ENCODE results near the gene ITK.
A peak's percentile ranks its signal among the peaks of the same experiment; 100 is the strongest.

ITK gene

DNA sequence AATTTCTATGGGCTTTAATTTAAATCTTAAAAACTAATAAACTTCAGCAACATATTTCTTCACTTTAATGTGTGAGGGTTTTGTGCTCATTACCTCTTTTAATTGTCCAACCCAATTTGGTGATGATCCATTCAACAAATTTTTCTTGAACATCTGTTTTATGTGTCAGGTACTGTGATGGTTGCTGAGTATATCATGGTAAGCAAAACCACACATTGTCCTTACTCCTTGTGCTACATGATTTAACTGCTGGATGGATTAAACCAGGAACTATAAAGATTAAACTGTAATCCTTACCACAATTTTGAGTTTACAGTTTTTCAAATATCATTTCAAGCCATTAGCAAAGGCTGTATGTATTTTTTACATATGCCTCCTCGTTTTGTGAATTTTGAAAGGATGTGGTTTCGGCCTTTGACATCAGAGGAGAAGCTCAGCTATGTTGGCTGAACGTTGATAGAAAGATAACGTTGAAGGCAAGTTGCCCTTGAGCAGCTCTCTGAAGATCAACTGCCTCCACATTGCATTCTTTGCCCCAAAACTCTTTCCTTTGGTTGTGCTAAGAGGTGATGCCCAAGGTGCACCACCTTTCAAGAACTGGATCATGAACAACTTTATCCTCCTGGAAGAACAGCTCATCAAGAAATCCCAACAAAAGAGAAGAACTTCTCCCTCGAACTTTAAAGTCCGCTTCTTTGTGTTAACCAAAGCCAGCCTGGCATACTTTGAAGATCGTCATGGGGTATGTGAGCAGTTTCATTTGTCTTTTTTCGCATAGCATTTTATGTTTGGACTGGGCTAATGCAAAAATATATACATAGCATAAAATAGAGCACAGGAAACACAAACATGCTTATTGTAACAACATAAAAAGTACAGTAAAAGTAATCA, at the start of gene ITK:
Gene ITK, plus strand, starts transcription at position 467 of the 891 bp plus-strand sequence. Its CDS starts 138 bp downstream, at position 605.
- DNase-seq, result no peak

DNA sequence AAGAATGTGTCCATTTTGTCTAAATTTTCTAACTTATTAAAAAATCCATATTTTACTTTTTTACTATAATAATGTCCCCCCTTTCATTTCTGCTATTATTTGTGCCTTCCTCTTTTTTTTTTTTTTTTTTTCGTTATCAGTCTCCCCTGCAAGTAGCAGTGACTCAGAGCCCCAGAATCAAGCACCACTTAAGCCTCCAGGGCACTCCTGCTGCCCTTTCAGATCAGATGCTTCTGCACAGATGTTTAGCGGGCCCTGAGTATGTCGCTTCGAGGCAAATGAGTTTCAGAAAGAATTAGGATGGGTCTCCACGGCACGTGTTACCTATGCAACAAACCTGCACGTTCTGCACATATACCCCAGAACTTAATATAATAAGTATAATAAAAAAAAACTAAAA, 49.7 kb upstream of the ITK start:
- DNase-seq, result no peak

DNA sequence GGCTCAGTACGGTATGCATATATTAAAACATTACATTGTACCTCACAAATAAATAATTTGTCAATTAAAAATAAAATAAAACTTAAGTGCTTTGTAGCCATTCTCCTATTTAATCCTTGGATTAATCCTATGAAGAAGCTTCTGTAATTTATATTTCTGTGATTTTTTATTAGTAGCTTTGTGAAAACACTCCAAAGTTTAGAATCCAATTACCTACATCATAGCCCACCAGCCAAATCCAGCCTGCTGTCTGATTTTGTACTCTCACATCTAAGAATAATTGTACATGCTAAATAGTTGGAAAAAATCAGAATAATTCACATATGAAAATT, 48.4 kb upstream of the ITK start:
- no peak for DNase-seq

DNA sequence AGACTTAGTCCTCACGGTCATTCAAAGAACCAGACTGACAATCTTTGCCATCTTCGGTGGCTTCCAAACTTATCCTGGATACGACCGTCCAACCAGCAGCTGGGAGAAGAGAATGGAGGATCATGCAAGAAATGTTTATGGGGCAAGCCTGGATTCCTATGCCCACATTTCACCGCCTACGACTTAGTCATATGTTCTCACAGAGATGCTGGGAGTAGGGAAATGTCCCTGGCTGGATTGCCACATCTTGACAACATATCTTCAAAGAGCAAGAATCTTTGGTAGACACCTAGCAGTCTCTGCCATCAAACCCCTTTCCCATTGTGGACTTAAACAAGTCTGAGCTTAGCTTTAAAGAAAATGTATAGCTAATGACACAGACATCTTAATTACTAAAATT, 42.9 kb upstream of the ITK start:
- no peak for DNase-seq

DNA sequence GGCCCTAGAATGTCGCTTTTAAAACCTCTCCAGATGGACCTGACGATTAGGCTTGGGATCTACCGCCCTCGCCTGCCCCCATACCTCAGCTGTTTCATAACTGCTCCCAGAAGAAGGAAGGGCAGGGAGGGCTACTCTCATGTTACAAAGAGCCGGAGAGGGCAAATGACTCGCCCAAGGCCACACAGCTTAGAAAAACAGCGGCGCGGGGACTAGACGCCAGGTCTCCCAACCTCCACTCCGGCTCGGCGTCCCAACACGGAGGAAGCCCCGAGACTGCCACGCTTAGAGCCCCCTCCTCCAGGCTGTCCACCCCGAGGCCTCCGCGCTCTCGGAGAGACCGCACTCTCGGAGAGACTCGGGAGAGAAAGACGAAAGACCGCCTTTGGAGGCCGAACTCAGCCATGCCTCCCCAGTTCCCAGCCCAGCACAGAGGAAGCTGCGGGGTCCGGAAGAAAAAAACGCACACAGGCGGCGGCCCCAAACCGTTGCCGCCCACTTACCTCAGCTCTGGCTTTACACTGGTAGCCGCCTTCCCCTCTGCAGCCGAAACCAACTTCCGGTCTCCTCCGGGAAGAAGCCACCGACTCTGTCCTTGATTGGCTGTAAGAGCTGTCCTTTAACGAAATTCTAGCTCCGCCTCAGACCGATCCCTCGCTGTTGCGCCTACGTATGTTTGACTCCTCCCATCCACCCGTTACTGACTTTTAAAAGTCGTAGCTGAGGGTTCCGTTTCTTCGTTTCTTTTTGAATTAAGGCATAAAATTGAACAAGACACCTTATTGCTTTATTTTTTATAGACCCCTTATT, 38.1 kb upstream of the ITK start, which contains the start of gene MED7:
Gene MED7, minus strand, starts transcription at position 549 of the 810 bp plus-strand sequence. CDS start 3,434 bp downstream, outside the sequence.
- DNase-seq, result peak; percentile 98

DNA sequence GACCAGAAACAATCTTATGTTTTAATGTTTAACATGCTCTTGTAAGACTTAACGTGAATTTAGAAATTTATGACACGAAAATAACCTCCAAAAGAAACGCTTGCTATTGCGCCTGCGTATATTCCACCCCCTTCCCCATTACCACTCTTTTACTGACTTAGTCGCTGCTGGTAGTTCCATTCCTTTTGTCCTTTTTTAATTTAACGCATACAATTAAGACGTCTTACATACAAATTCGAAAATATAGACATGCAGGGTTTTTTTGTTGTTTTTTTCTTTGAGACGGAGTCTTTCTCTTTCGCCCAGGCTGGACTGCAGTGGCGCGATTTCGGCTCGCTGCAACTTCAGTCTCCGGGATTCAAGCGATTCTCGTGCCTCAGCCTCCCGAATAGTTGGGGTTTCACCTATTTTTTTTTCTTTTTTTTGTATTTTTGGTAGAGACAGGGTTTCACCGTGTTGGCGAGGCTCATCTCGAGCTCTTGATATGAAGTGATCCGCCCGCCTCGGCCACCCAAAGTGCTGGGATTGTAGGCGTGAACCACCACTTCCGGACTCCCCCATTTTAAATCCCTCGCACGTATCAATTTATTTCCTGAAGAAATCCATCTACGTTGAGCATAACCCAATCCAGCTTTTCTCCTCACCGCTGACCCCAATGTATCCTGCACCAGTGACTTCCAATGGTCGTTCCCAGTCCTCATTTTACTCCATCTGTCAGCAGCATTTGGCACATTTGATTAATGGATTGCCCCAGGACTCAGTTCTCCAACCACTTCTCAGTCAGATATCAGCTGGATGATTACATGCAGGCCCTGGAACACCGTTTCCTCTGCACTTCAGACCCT, 37.3 kb upstream of the ITK start:
- DNase-seq, result peak; percentile 71

DNA sequence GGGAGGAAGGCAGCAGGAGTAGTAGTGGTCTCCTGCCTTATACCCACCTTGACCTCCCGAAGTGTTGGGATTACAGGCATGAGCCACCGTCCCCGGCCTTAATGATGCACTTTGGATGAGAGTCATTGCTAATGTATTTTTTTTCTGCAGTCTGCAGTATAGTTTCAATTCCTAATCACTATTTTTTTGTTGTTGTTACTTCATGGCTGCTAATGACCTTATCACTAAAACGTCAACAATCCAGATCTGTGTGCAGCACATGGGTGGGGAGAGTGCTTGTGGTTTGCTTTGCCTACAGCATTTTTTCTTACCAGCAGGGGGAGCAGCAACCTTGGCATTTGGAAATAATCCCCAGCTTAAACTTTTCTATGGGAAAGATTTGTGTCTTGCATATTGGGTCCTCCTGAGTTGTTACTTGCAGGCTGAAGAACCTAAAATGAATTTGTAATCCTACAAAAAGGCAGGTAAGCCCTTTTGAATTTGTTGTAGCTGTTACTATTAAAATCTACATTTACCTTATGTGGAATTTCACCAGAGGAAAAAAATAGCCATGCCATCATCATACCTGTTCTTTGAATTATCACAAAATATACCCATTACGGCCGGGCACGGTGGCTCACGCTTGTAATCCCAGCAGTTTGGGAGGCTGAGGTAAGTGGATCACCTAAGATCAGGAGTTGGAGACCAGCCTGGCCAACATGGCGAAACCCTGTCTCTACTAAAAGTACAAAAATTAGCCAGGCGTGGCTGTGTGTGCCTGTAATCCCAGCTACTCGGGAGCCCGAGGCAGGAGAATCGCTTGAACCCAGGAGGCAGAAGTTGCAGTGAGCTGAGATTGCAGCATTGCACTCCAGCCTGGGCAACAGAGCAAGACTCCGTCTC, 31.7 kb upstream of the ITK start:
- DNase-seq, result peak; percentile 70

DNA sequence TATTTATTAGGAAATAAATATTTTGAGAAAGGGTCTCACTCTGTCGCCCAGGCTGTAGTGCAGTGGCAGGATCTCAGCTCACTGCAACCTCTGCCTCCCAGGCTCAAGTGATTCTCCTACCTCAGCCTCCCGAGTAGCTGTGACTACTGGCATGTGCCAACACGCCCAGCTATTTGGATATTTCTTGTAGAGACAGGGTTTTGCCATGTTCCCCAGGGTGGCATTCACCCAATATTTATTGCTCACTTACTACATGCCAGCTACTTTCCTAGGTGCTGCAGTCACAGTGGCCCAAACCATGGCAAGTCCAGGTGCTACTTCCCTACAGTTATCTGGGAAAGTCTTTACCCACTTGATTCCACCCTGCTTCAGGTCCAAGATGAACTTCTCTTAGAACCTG, 29.6 kb upstream of the ITK start:
- no peak for DNase-seq

DNA sequence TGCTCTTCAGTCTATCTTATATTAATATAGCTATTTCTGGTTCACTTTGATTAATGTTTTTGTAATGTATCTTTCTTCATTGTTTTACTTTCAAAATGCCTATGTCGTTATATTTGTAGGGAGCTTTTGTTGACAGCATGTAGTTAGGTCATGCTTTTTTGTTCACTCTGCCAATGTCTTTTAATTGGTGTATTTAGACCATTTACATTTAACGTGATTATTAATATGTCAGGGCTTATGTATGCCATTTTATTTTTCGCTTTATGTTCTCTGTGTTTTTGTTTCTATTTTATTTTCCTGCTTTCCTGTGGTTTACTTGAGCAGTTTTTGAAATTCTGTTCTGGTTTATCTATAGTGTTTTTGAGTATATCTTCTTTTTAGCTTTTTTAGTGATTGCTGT, 25.3 kb upstream of the ITK start:
- no peak for DNase-seq

DNA sequence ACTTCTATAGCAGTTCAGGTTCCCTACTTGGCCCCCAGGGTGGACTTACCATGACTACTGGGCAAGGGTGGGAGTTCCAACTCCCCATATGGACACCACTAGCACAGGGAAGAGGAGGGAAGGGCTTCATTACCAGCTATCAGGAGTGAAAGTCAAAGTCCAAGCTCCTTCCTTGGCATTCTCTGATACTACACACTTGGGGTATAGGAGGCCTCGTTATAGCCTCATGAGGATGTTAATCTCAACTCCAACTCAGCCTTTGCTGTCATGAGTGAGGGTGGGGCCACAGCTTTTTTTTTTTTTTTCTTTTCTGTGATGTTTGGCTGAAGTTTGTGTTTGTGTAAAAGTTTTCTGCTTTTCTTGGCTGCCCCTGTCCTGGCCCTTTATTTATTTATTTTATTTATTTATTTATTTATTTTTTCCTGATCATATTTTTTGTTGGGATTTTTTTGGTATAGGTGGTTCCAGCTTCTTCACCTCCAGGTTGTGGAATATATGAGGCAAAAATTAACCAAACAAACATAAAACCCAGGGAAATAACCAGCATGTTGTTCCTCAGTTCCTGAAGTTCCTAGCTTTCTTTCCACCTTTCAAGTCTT, 23.2 kb upstream of the ITK start:
- no peak for DNase-seq

DNA sequence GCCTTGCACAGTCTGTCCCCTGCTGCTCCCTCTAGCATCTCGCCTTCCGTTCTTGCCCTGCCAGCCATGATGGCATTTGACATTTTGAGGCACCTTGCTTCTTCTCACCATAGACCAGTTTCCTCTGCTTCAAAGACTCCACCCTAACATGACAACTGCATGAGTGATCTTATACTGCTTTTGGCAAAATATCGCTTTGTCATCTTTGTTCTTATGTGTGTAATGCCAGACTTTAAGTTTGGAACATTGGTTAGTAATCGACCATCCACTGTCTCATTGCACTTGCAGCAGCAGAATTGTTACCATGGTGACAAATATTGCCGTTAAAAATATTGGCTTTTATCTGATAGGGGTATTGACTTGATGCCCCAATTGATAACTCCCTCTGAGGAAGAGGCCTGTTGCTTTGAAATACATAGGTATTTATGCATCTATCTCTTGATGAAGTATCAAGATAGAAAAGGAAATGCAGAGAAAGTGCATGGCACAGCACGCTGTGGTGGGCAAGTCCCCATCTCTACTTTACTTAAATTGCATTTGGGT, 21.4 kb upstream of the ITK start:
- DNase-seq, result no peak

DNA sequence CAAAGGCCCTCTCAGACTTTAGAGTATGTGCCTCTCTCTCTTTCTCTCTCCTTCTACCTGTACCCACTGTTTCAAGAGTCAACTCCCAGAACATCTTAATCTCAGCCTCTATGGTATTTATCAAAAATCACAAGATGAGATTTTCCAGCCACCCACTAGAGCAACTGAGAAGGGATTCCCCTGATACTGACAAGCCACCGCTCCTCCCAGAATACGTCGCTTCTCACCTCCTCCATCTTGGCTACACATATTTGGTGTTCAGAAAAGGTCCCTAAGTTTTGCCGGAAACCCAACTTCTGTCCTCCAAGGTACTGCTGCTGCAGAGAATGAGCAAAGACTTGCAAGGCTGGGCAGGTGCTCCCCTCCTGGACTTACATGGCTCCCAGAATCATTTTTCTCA, 20.6 kb upstream of the ITK start:
- DNase-seq, result no peak

DNA sequence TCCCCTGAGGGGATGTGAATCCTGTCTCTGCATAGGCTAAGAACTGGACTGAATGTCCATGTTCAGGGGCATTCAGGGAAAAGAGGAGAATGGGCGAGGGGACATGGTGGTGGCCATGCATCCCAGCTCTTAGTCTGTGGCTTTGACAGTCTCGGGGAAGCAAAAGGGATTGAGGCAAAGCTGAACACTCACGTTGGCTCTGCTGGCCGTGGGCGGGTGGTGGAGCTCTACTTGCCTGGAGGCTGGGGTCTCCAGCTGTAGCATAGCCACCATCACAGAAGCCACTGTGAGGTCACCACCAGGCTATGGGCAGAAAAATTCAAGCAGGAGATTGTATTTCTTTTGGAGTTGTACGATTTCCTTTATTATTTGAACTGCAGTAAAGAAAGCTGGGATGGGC, 18.6 kb upstream of the ITK start:
- DNase-seq, result no peak

DNA sequence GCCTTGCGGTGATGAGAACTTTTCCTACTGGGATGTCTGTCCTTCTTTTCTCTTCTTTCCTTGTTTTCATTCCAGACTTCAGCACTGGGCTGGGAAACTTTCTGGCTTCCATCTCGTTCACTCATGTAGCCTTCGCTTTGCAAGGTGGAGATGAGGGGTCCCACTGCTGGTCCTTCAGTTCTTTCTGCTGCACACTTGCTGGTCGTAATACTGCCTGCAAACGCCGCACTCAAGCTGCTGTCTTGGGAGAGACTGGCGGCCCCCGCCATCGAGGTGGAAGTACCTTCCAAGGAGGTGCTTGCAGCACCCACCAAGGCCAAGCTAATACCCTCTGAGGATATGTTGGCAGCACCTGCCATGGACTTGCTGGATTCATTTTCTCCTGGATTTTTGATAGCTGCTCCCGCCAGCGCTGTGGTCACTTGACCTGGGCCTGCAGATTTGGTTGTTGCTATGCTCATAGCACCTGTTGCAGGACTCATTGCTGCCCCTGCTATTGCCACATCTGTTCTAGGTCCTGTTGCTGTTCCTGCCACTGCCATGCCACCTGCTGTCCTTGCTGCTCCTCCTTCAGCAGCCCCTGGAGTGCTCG, 17.6 kb upstream of the ITK start:
- no peak for DNase-seq

DNA sequence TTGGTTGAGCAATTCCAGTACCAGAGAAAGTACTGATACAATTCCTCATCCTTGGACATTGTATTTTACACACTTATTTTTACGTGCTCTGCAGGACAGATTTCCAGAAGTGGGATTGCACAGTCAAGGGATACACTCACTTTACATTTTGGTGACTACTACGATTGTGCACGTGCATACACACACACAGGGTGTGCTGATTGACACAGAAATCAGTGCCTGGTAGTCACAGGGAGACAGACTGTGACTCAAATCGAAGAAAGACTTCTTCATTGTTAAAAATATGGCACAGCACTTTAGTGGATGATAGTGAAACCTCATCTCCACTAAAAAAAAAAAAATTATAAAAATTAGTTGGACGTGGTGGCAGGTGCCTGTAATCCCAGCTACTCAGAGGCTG, 16.1 kb upstream of the ITK start:
- DNase-seq, result no peak

DNA sequence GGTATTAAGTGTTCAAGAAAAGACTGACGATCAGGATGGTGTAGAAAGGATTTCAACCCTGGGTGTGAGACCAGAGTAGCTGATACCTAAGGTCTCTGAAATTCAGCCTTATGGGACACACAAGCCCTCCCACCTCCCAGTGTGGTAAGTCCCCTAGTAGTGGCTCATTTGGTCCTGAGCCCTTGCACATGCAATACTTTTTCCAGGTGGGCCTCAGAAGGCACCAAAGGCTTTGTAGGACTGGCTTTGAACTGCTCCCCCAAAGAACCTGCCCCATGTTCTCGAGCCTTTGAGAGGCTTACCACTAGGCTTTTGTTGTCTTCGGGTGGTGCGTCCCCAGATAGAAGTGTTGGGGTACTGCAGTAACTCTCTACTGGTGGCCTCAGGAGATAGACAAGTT, 15.4 kb upstream of the ITK start:
- DNase-seq, result no peak

DNA sequence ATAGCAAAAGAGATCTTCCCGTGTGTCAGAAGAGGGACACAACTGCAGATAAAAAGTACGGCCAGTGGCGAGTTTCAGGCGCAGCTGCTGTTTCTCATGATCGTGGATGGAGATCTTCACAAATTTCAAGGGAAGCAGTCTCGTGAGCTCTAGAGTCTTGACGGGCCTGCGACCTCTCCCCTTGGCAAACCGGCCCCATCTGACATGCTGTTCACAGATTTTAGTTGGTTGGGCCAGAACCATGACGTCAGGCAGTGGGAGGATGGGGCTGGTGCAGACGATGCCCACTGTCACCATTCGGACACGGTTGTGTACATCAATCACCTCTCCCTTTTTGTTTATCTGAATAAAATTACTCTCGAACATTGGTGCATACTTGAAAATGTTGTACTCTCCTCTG, 15.0 kb upstream of the ITK start:
- no peak for DNase-seq

DNA sequence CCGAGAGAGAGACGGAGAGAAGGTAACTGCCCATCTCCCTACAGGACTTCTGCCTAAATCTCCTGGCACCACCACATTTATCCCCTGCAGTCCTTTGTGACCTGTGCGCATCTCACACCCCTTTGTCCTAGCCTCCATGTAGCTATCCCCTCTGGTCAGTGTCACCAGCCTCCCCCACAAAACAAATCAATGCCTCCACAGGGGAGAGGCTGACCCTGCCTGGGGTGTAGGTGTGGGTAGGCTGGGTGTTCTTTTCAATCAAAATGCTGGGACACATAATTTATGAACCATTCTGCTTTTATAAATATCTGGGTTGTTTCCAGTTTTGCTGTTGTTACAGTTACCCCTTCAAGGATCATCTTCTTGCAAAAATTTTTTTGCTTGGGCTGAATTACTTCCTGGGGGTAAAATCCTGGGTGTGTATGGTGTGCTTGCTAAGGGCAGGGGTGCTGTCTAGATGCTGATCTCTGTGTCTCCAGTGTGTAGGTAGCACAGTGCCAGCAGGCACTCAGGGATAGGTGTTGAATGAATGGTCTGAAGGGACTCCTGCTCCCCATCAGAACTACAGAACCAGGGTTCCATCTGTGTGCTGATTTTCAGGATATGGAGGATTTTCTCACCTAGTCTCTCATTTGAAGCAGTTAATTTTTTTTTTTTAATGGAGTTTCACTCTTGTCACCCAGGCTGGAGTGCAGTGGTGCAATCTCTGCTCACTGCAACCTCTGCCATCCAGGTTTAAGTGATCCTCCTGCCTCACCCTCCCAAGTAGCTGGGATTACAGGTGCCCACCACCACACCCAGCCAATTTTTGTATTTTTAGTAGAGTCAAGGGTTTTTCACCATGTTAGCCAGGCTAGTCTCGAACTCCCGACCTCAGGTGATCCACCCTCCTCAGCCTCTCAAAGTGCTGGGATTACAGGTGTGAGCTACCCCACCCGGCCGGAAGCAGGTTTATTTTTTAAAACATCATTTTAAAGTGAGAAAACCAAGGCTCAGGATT, 14.1 kb upstream of the ITK start, which contains the start of gene GARIN3:
Gene GARIN3, minus strand, starts transcription at position 51 of the 1,000 bp plus-strand sequence. CDS start 96 bp downstream, outside the sequence.
- no peak for DNase-seq

DNA sequence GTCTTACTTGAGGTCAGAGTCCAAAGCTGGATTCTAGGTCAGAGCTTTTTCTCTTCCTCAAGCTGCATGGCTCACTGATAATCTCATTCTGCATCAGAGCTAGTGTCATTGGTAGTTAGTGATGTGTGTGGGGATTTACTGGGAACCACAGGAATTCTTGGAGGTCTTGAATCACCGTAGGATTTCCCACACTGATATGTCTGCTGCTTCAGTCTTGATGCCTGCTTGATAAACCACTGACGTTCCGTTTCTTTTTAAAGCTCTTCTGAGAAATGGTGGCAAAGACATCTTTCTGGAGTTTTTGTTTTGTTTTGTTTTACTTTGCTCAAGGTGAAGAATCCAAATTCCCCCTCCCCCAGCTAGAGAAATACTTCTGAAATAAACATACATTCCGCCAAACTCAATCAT, 13.4 kb upstream of the ITK start:
- DNase-seq, result no peak
